Measurements from ENCODE around the gene EGF. TPM values are rescaled to one million over a fixed set of nuclear protein-coding genes. Genes with fewer than 3 reads are reported as not detected.
A peak's percentile ranks its signal among the peaks of the same experiment; 100 is the strongest.

Gene EGF
- total RNA-seq, 4 donors from 2014 or later = 0.80 to 14.1 (median 5.2) TPM

DNA sequence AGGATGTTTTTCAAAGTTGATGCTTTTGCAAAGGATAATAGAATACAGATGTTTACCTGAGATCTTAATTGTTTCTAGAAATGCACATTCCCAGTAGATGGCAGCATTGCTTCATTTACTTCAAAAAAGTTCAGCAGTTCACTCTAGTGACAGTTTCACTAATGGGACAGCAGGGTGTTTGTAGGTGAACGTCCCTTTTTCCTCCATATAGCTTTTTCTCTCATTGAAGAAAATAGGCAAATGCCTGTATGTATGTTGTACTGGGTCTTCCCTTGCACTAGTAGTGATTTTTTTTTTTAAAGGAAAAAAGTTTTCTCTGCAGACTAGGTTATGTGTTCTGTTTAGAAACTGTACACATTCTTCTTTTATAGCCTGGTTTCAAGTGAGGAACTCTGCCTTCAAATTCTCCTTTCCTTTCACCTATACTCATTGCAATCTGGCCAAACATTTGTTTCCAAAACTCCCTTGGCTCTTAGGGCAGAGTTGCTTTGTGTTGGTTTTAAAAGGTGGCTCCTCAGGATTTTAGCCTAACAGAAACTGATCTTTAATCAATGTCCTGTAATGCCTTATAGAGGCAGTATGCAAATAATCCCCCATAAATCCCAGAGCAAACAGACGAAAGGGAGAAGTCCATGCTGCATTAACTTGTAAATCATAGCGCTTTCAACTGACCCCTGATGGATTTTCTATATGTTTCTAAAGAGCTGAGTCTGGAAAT lies 86.3 kb downstream of the EGF start:
- H3K27me3 ChIP-seq = no peaks in the 10 kb centered on the region
- TF ChIP-seq POLR2A (IDR thresholded peaks at IDR 0.05) = no peak
- TF ChIP-seq, protein P1, sequence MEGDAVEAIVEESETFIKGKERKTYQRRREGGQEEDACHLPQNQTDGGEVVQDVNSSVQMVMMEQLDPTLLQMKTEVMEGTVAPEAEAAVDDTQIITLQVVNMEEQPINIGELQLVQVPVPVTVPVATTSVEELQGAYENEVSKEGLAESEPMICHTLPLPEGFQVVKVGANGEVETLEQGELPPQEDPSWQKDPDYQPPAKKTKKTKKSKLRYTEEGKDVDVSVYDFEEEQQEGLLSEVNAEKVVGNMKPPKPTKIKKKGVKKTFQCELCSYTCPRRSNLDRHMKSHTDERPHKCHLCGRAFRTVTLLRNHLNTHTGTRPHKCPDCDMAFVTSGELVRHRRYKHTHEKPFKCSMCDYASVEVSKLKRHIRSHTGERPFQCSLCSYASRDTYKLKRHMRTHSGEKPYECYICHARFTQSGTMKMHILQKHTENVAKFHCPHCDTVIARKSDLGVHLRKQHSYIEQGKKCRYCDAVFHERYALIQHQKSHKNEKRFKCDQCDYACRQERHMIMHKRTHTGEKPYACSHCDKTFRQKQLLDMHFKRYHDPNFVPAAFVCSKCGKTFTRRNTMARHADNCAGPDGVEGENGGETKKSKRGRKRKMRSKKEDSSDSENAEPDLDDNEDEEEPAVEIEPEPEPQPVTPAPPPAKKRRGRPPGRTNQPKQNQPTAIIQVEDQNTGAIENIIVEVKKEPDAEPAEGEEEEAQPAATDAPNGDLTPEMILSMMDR (IDR thresholded peaks at IDR 0.05) = peak; percentile 27 to 94 (median 78)
- H3K4me3 ChIP-seq = no peak overlapping the region
- H3K4me1 ChIP-seq = peaks cover 0 to 5% (median 0%) of the 10 kb centered on the region in 4 donors
- no peak overlapping the region for H3K27ac ChIP-seq
- no peaks in the 10 kb centered on the region for H3K36me3 ChIP-seq
- H3K9me3 ChIP-seq = no peaks in the 10 kb centered on the region
- no peak for DNase-seq

DNA sequence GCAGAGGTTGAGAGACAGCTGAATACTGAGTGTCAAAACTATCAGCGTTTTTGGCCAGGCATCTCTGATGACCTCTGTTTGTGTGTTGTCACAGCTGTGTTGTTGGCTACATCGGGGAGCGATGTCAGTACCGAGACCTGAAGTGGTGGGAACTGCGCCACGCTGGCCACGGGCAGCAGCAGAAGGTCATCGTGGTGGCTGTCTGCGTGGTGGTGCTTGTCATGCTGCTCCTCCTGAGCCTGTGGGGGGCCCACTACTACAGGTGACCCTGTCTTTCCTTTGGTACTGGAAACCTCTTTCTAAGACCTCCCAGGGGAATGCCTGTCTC lies 86.9 kb downstream of the EGF start:
- no peak for DNase-seq
- H3K4me3 ChIP-seq = no peak overlapping the region
- H3K27ac ChIP-seq = no peak overlapping the region
- H3K27me3 ChIP-seq = no peaks in the 10 kb centered on the region
- no peaks in the 10 kb centered on the region for H3K36me3 ChIP-seq
- H3K4me1 ChIP-seq = peaks cover 0 to 5% (median 0%) of the 10 kb centered on the region in 4 donors
- no peaks in the 10 kb centered on the region for H3K9me3 ChIP-seq
- TF ChIP-seq, protein P1 (IDR thresholded peaks at IDR 0.05) = no peak
- TF ChIP-seq POLR2A (IDR thresholded peaks at IDR 0.05) = no peak

DNA sequence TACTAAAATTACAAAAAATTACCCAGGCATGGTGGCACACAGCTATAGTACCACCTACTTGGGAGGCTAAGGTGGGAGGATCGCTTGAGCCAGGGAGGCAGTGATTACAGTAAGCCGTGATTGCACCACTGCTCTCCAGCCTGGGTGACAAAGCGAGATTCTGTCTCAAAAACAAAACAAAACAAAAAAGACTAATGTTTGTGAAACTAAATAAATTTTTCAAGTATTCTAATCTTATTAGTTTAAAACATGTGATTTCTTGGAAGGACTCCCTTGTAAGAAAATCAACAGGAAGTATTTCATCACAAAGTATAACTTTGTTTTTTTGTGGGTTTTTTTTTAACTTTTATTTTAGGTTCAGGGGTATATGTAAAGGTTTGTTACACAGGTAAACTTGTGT lies 89.6 kb downstream of the EGF start:
- TF ChIP-seq POLR2A (IDR thresholded peaks at IDR 0.05) = no peak
- TF ChIP-seq, protein P1 (IDR thresholded peaks at IDR 0.05) = no peak
- peaks cover 0 to 5% (median 0%) of the 10 kb centered on the region in 4 donors for H3K4me1 ChIP-seq
- H3K27ac ChIP-seq = no peak overlapping the region
- H3K9me3 ChIP-seq = no peaks in the 10 kb centered on the region
- H3K27me3 ChIP-seq = no peaks in the 10 kb centered on the region
- no peaks in the 10 kb centered on the region for H3K36me3 ChIP-seq
- DNase-seq = no peak
- H3K4me3 ChIP-seq = no peak overlapping the region

DNA sequence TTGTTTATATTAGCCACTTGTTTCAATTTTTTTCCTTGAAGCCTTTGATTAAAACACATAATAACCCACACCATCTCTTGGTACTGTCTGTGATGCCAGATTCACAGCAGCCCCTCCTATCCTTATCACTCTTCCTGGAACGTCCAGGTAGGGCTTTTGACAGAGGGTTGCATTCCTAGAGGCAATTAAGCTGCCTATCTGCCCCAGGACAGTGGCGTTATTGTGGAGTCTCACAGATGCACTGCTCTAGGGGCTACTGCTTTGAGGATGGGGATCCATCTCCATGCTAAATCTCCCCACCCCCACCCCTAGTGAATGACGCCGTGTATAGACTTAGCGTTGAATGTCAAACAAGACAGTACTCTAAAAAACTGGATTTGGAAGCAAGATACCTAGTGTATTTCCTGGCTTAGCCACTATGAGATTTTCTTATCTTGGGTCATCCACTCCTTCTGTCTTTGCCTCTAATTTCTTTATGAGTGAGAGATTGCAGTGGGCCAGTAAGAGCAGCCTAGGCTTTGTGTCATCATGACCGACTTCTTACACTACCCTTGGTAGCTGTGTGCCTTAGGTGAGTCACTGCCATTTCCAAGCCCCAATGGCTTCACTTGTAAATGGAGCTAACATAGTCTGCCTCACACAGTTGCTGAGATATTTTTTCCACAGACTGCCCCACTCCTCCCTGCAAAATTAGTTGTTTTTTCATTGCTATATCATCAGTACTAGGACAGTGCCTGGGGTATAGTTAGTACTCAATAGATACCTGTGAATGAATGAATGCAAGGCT lies 90.9 kb downstream of the EGF start:
- TF ChIP-seq, protein P1 (IDR thresholded peaks at IDR 0.05) = no peak
- no peak for TF ChIP-seq POLR2A (IDR thresholded peaks at IDR 0.05)
- Histone ChIP-seq H3K36me3 (no peaks in the 10 kb centered on the region), H3K4me1 (peaks cover 0 to 5% (median 0%) of the 10 kb centered on the region in 4 donors), H3K27ac (no peak overlapping the region), H3K4me3 (no peak overlapping the region), H3K27me3 (no peaks in the 10 kb centered on the region), H3K9me3 (no peaks in the 10 kb centered on the region)
- no peak for DNase-seq

DNA sequence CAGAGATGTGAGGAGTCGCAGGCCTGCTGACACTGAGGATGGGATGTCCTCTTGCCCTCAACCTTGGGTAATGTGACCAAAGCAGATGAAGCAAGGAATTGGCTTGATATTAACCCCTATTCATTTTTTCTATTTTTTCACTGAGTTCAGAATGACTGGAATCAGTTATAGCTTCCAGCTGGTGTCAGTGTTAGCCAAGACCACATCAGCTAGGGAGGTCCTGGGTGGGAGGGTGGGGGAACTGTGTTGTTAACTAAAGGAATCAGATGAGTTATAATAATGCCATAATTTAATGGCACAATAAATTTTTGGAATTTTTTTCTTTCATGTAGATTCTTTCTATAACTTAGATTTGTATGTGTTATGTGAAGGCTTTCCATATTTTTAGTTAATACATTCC lies 91.9 kb downstream of the EGF start:
- no peaks in the 10 kb centered on the region for H3K36me3 ChIP-seq
- no peak for DNase-seq
- TF ChIP-seq, protein P1 (IDR thresholded peaks at IDR 0.05) = no peak
- no peak for TF ChIP-seq POLR2A (IDR thresholded peaks at IDR 0.05)

More for the DNA sequence above, 91.9 kb downstream of the EGF start:
- Histone ChIP-seq H3K27ac (no peak overlapping the region), H3K27me3 (no peaks in the 10 kb centered on the region), H3K4me3 (no peak overlapping the region), H3K4me1 (no peaks in the 10 kb centered on the region), H3K9me3 (no peaks in the 10 kb centered on the region)
